Right ventricle myocardium superior (tissue), 1 donor: ENCODE measurements around the gene SERF1B. TPM values are rescaled to one million over a fixed set of nuclear protein-coding genes. Genes with fewer than 3 reads are reported as not detected.
"Not testable (repeated sequence)": the region's sequence is repeated elsewhere in the genome, so short reads cannot be mapped to it uniquely, and the experiment has no call there.

Experiments
- ATAC-seq: fragments of 200-7000 bp; cut with Tn5 transposase; one replicate; pipeline ENCODE4 v1.9.1; 2020; ENCODE audit warnings: mild to moderate bottlenecking; ENCODE audit not compliant: poor library complexity
- DNase-seq: peaks from one replicate; pipeline ENCODE4 v3.0.0-alpha.2; 2020
- intact Hi-C: fragments of 100-400 bp; cut with DNase I; formaldehyde crosslinking; loops from one replicate; pipeline ENCODE4 v1.11.2; 2022
- long read RNA-seq: library from polyadenylated mRNA; unstranded; transcript quantifications from one replicate; pipeline ENCODE4 v2.0.0, GENCODE V29; 2021
- total RNA-seq: library from RNA; stranded (reverse); fragmentation: NEBNext Ultra II Directional; extraction: Animal tissue kit (Norgen Biotek cat#: 25700); gene quantifications from one replicate; pipeline ENCODE4 v1.2.1, GENCODE V29; 2021
- donor health status: DM: no; HTN: yes; CAD: no; lungs with severe emphysema.

Gene SERF1B
- 28.5 TPM for total RNA-seq
- long read RNA-seq, transcript SERF1B-201 (3 exons, 1,889 nt), result major isoform, 5 of 10 reads
- long read RNA-seq, partial matches to known transcripts, result 0 of 10 reads
- long read RNA-seq, other reads (novel, unspliced or antisense), result 0 of 10 reads

GRCh38 chr5:70025106-70025844 lies at the start of gene SERF1B:
TSS of gene SERF1B (plus strand) at chr5:70025251. CDS start at chr5:70025452, 201 bp downstream.
- not testable (repeated sequence) for DNase-seq
- ATAC-seq, result peak; percentile 100

GRCh38 chr5:69991713-69992112 lies 33.3 kb upstream of the SERF1B start:
- DNase-seq, intact Hi-C loops, ATAC-seq: not testable (repeated sequence)

More at GRCh38 chr5:70025106-70025844, at the start of gene SERF1B:
- intact Hi-C loops, result not testable (repeated sequence)

- ATAC-seq, intact Hi-C loops, DNase-seq: not testable (repeated sequence)
Measured at GRCh38 chr5:69995535-69995934, 29.5 kb upstream of the SERF1B start.

GRCh38 chr5:70020660-70021059 lies 4.4 kb upstream of the SERF1B start:
- DNase-seq, intact Hi-C loops, ATAC-seq: not testable (repeated sequence)

- DNase-seq, intact Hi-C loops: not testable (repeated sequence)
- ATAC-seq, result peak; percentile 40
Measured at GRCh38 chr5:70025845-70026145, 744 bp downstream of the SERF1B start.

- intact Hi-C loops, DNase-seq, ATAC-seq: not testable (repeated sequence)
Measured at GRCh38 chr5:70031204-70031603, 6.2 kb downstream of the SERF1B start.

GRCh38 chr5:70041411-70041810 lies 16.4 kb downstream of the SERF1B start:
- ATAC-seq, intact Hi-C loops, DNase-seq: not testable (repeated sequence)

- DNase-seq, result not testable (repeated sequence)
- ATAC-seq, result peak; percentile 44
Measured at GRCh38 chr5:70049790-70050142, 24.7 kb downstream of the SERF1B start.

GRCh38 chr5:70056289-70056942 lies 31.4 kb downstream of the SERF1B start:
- intact Hi-C loops, DNase-seq: not testable (repeated sequence)
- ATAC-seq, result peak; percentile 30

More at GRCh38 chr5:70049790-70050142, 24.7 kb downstream of the SERF1B start:
- intact Hi-C loops, result not testable (repeated sequence)

GRCh38 chr5:70057140-70057539 lies 32.1 kb downstream of the SERF1B start:
- DNase-seq, intact Hi-C loops, ATAC-seq: not testable (repeated sequence)

GRCh38 chr5:70077632-70078031 lies 52.6 kb downstream of the SERF1B start:
- DNase-seq, ATAC-seq, intact Hi-C loops: not testable (repeated sequence)

GRCh38 chr5:70088907-70089464 lies 63.9 kb downstream of the SERF1B start:
- intact Hi-C loops, DNase-seq: not testable (repeated sequence)
- peak; percentile 34 for ATAC-seq

- ATAC-seq, intact Hi-C loops, DNase-seq: not testable (repeated sequence)
Measured at GRCh38 chr5:70091776-70092175, 66.7 kb downstream of the SERF1B start.

Other genes with a start within 250 kb of the SERF1B start
- gene SMN2, start 24.4 kb downstream of the SERF1B start, total RNA-seq, result 28.6 TPM